PFSK-1 (cell line): ENCODE results near the gene CXXC1.

Source experiments
- POLR2AphosphoS5 ChIP-seq: IDR thresholded peaks from 2 replicates; pipeline ENCODE4 v1.6.1; 2012; ENCODE audit warnings: low read depth, mild to moderate bottlenecking, control low read depth, low read length, moderate library complexity
- SIN3A ChIP-seq: IDR thresholded peaks from 2 replicates; pipeline ENCODE4 v1.6.1; 2012; ENCODE audit warnings: mild to moderate bottlenecking, low read length, moderate library complexity, borderline replicate concordance; ENCODE audit not compliant: insufficient read depth
- TAF1 ChIP-seq: IDR thresholded peaks from 2 replicates; pipeline ENCODE4 v1.6.1; 2012; ENCODE audit warnings: low read length, control low read depth, borderline replicate concordance; ENCODE audit not compliant: insufficient read depth
- TF ChIP-seq, protein P1 (sequence below), 2 experiments: IDR thresholded peaks; 2 replicates each; pipeline versions ENCODE4 v1.6.1 to v1.8.0; 2011 to 2012; ENCODE audit warnings: low read depth in 2 of 2, low read length in 2 of 2, control low read depth in 1 of 2, inconsistent platforms in 1 of 2, mild to moderate bottlenecking in 1 of 2, moderate library complexity in 1 of 2; ENCODE audit not compliant: insufficient read depth in 1 of 2

DNA sequence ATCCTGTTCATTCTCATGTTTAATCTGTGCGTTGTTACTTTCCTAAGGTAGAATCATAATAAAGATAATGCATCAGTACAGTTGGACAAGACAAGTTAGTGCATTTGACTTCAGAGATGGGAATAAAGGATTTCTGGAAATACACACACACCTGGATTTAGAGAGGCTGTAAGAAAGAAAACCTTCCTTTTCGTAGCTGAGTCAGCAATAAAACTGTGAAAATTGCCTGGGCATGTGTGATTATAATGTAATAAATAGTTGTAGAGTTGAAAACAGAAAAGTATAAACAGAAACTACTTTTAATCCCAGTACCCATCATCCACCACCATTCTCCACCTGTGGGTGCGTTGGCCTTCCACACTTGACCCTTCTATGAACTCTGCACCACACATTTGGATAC is 36.6 kb downstream of the CXXC1 start:
- TF ChIP-seq POLR2AphosphoS5: no peak
- TF ChIP-seq, protein P1, sequence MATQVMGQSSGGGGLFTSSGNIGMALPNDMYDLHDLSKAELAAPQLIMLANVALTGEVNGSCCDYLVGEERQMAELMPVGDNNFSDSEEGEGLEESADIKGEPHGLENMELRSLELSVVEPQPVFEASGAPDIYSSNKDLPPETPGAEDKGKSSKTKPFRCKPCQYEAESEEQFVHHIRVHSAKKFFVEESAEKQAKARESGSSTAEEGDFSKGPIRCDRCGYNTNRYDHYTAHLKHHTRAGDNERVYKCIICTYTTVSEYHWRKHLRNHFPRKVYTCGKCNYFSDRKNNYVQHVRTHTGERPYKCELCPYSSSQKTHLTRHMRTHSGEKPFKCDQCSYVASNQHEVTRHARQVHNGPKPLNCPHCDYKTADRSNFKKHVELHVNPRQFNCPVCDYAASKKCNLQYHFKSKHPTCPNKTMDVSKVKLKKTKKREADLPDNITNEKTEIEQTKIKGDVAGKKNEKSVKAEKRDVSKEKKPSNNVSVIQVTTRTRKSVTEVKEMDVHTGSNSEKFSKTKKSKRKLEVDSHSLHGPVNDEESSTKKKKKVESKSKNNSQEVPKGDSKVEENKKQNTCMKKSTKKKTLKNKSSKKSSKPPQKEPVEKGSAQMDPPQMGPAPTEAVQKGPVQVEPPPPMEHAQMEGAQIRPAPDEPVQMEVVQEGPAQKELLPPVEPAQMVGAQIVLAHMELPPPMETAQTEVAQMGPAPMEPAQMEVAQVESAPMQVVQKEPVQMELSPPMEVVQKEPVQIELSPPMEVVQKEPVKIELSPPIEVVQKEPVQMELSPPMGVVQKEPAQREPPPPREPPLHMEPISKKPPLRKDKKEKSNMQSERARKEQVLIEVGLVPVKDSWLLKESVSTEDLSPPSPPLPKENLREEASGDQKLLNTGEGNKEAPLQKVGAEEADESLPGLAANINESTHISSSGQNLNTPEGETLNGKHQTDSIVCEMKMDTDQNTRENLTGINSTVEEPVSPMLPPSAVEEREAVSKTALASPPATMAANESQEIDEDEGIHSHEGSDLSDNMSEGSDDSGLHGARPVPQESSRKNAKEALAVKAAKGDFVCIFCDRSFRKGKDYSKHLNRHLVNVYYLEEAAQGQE (IDR thresholded peaks at IDR 0.05; ENCODE audit: insufficient read depth in 1 of 2, low read depth in 2 of 2, low read length in 2 of 2): no peak
- TF ChIP-seq TAF1: no peak
- no peak for TF ChIP-seq SIN3A
